Osteocyte (in vitro differentiated cells): ENCODE measurements around the gene GTF3C1. TPM values are rescaled to one million over a fixed set of nuclear protein-coding genes. Genes with fewer than 3 reads are reported as not detected.

Experiments used
- DNase-seq: peaks from one replicate; pipeline ENCODE4 v3.0.0; 2021; ENCODE audit warnings: mixed read lengths; ENCODE audit not compliant: unreplicated experiment; ENCODE audit errors: extremely low spot score
- H3K27ac Mint-ChIP-seq: one replicate; pipeline ENCODE4 v1.8.0; 2021; ENCODE audit warnings: mild to moderate bottlenecking, mixed read lengths; ENCODE audit not compliant: unreplicated experiment
- H3K27me3 Mint-ChIP-seq: one replicate; pipeline ENCODE4 v1.8.0; 2021; ENCODE audit warnings: mixed read lengths; ENCODE audit not compliant: unreplicated experiment
- H3K36me3 Mint-ChIP-seq: one replicate; pipeline ENCODE4 v1.8.0; 2021; ENCODE audit warnings: mixed read lengths; ENCODE audit not compliant: unreplicated experiment
- H3K4me1 Mint-ChIP-seq: one replicate; pipeline ENCODE4 v1.8.0; 2021; ENCODE audit warnings: mixed read lengths; ENCODE audit not compliant: unreplicated experiment
- H3K4me3 Mint-ChIP-seq: one replicate; pipeline ENCODE4 v1.8.0; 2021; ENCODE audit warnings: mild to moderate bottlenecking, moderate library complexity, mixed read lengths; ENCODE audit not compliant: unreplicated experiment
- H3K9me3 Mint-ChIP-seq: one replicate; pipeline ENCODE4 v1.8.0; 2021; ENCODE audit warnings: mixed read lengths; ENCODE audit not compliant: unreplicated experiment
- CTCF ChIP-seq: fragments of 200-600 bp; sonication (generic); IDR thresholded peaks from 2 replicates; pipeline ENCODE4 v1.5.0; 2021; ENCODE audit warnings: antibody characterized with exemption, mild to moderate bottlenecking, moderate library complexity
- total RNA-seq: library from RNA; stranded (reverse); gene quantifications from 2 replicates; pipeline ENCODE4 v1.2.1, GENCODE V29; 2021

Gene GTF3C1
- total RNA-seq, 1 donor from 2014 or later, result 92.3 TPM

- H3K4me3 Mint-ChIP-seq, result no peak overlapping the region
- H3K27me3 Mint-ChIP-seq, result no peaks in the 10 kb centered on the region
- H3K36me3 Mint-ChIP-seq, result peaks cover 13% of the 10 kb centered on the region
- no peaks in the 10 kb centered on the region for H3K4me1 Mint-ChIP-seq
- H3K9me3 Mint-ChIP-seq, result no peaks in the 10 kb centered on the region
- H3K27ac Mint-ChIP-seq, result no peak overlapping the region
- TF ChIP-seq CTCF, result no peak
- no peak for DNase-seq
Measured at GRCh38 chr16:27585200-27585599, 35.5 kb upstream of the GTF3C1 start.

GRCh38 chr16:27583634-27584033 is 33.9 kb upstream of the GTF3C1 start:
- Mint-ChIP-seq H3K27ac (no peak overlapping the region), H3K27me3 (no peaks in the 10 kb centered on the region), H3K9me3 (no peaks in the 10 kb centered on the region), H3K4me3 (no peak overlapping the region), H3K4me1 (peaks cover 7% of the 10 kb centered on the region), H3K36me3 (peaks cover 11% of the 10 kb centered on the region)
- no peak for DNase-seq
- TF ChIP-seq CTCF, result no peak

GRCh38 chr16:27582883-27583282 is 33.2 kb upstream of the GTF3C1 start:
- H3K9me3 Mint-ChIP-seq, result no peaks in the 10 kb centered on the region
- no peak overlapping the region for H3K4me3 Mint-ChIP-seq
- TF ChIP-seq CTCF, result no peak
- H3K4me1 Mint-ChIP-seq, result peaks cover 12% of the 10 kb centered on the region
- DNase-seq, result no peak
- H3K27ac Mint-ChIP-seq, result no peak overlapping the region
- no peaks in the 10 kb centered on the region for H3K27me3 Mint-ChIP-seq
- H3K36me3 Mint-ChIP-seq, result peaks cover 11% of the 10 kb centered on the region

GRCh38 chr16:27579087-27579980 is 29.6 kb upstream of the GTF3C1 start:
- Mint-ChIP-seq H3K4me1 (peaks cover 12% of the 10 kb centered on the region), H3K4me3 (no peak overlapping the region), H3K27me3 (no peaks in the 10 kb centered on the region), H3K36me3 (peaks cover 7% of the 10 kb centered on the region), H3K9me3 (no peaks in the 10 kb centered on the region), H3K27ac (no peak overlapping the region)
- TF ChIP-seq CTCF, result no peak
- no peak for DNase-seq

GRCh38 chr16:27576729-27577128 is 27.0 kb upstream of the GTF3C1 start:
- H3K4me1 Mint-ChIP-seq, result peaks cover 23% of the 10 kb centered on the region
- H3K4me3 Mint-ChIP-seq, result no peak overlapping the region
- peaks cover 7% of the 10 kb centered on the region for H3K36me3 Mint-ChIP-seq
- H3K9me3 Mint-ChIP-seq, result no peaks in the 10 kb centered on the region
- TF ChIP-seq CTCF, result no peak
- H3K27ac Mint-ChIP-seq, result no peak overlapping the region
- no peaks in the 10 kb centered on the region for H3K27me3 Mint-ChIP-seq
- no peak for DNase-seq
